ENCODE data around the gene BIN2.

Gene BIN2

DNA sequence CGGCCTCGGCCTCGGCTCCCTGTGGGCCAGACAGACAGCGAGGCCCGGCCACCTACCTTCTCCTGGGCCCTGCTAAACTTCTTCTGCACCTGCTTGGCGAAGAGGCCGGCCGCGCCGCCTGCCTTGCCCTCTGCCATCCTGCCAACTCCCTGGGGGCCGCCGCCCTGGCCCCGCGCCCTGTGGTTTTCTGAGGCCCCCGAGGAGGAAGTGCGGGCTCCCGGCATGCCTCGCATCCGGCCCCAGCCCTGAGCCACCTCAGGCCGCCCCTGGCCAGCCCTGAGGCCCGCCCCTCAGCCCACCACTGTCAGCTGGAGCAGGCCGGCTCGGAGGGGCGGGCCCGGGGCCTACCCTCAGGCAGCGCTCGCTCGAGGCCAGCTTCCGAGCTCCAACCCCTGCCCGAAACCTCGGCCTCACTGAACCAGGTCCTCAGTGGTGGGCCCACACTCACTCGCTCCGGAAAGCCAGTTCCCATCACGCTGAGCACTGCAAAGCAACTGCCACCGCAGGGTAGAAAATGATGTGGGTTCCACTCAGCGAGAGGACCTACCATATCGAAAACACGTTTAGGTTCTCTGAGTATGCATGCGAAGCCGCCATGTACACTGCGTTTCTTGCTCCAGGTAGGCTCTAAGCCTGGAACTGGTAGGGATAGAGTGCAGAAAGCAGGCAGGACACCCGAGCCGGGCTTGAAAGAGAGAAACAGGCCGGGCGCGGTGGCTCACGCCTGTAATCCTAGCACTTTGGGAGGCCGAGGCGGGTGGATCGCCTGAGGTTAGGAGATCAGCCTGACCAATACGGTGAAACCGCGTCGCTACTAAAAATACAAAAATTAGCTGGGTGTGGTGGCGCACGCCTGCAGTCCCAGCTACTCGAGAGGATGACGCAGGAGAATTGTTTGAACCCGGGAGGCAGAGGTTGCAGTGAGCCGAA, at the start of gene BIN2:
TSS of gene BIN2 (minus strand) at position 209 of the 930 bp plus-strand sequence. CDS start at position 137, 72 bp downstream.
- DNase-seq (ENCODE audit: low spot score): no peak

DNA sequence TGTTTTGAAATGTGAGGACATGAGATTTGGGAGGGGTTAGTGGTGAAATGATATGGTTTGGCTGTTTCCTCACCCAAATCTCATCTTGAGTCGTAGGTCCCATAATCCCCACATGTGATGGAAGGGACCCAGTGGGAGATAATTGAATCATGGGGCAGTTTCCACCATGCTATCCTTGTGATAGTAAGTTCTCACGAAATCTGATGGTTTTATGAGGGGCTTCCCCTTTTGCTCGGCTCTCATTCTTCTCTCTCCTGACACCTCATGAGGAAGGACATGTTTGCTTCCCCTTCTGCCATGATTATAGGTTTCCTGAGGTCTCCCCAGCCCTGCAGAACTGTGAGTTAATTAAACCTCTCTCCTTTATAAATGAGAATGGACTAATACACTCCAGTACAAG, 49.2 kb upstream of the BIN2 start:
- DNase-seq (ENCODE audit: low spot score): no peak

DNA sequence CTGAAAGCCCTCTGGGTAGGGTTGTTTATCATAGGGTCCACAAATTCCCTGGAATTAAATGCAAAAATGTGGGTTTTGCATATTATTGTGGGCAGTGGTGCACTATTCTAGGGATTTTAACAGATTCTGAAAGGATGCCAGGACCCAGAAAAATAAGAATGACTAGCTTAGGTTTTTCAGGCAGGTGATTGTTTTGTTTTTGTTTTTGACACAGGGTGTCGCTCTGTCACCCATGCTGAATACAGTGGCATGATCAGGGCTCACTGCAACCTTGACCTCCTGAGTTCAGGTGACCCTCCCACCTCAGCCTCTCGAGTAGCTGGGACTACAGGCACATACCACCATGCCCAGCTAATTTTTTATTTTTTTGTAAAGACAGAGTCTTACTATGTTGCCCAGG, 48.0 kb upstream of the BIN2 start:
- DNase-seq (ENCODE audit: low spot score): no peak

DNA sequence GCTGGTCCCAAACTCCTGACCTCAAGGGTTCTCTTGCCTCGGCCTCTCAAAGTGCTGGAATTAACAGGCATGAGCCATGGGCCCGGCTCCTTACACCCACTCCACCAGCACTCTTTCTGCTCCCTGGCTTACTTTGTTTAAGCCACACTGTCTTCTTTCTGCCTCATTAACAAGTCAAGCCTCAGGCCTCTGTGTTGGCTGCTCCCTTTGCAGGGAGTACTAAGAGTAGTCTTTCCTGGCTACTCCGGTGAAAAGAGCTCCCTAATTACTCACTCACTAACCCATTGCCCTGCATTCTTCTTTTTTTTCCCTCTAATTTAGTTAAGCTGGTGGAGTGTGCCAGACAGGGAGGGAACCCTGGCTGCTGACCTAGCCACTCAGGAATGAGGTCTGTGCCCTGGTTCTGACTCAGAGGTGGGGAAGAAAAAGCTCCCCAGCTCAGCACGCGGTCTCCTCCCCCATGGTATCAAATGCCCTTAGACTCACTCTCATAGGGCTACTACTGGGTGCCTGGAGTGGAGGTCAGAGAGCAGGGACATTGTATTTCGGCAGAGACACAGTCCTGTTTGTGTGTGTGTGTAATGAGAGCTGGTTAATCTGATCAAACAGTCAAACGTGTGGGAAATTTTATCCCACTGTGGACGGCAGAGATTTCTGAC, 47.5 kb upstream of the BIN2 start:
- no peak for DNase-seq (ENCODE audit: low spot score)

DNA sequence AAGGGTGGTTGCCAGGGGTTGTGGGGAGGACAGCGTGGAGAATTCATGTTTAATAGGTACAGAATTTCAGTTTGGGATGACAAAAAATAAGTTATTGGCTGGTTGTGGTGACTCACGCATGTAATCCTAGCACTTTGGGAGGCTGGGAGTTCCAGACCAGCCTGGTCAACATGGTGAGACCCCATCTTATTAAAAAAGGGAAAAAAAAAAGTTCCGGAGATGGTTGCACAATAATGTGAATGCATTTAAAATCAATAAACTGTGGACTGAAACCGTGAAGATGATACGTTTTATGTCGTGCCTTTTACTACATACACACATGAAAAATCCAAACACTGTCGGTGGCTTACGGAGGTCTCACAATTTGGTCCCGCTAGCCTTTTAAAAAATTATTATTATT, 46.7 kb upstream of the BIN2 start:
- no peak for DNase-seq (ENCODE audit: low spot score)

DNA sequence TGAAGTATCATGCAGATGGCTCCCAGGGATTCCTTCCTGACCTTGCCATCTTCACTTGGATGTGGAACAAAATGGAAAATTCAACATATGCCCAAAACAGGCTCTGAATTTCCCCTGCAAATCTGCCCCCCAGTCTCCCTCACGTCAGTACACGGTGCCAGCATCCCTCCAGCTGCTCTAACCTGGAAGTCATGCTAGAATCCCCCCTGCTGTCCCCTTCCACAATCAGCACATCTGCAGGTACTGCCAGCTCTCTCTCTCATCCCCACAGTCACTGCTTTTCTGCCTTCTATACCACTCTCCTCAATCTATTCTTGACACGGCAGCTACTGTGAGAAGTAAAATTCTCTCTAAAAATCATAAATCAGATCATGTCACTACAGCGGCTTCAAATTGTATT, 45.6 kb upstream of the BIN2 start:
- DNase-seq (ENCODE audit: low spot score): no peak

DNA sequence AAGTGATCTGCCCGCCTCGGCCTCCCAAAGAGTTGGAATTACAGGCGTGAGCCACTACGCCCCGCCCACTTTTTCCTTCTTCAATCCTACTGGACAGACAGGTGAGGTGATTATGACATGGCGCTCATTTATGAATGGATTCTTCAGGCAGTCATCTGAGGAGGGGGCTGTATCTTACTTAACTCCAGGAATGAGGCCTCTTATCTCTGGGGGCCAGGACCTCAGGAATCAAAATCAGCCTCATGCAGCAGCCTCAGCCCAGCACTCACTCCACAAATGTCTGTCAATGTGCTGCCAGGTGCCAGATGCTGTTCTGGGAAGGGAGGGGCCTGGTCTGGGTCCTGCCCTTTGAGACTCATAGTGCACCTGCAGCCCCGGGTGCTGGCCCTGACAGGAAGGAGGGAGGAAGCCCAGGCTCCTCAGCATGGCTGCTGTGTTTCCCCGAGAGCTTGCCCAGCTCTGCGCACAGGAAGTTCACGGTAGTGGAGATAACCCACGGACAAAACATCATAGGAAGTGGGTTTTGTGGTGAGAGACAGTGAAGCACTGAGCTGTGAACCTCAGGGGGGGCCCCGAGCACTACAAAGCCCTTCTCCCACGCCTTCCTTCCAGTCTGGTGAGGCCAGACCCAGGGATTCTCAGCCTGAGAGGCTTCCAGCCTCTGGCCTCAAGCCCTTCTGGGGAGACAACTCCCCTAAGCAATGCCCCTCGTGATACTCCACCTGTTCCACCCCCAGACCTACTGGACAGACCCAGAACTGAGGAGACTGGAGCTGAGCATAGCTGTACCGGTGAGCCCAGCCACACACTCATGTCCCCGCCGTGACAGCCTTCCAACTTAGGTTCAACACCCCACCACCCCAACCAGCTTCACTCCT, 44.9 kb upstream of the BIN2 start:
- DNase-seq (ENCODE audit: low spot score): no peak

DNA sequence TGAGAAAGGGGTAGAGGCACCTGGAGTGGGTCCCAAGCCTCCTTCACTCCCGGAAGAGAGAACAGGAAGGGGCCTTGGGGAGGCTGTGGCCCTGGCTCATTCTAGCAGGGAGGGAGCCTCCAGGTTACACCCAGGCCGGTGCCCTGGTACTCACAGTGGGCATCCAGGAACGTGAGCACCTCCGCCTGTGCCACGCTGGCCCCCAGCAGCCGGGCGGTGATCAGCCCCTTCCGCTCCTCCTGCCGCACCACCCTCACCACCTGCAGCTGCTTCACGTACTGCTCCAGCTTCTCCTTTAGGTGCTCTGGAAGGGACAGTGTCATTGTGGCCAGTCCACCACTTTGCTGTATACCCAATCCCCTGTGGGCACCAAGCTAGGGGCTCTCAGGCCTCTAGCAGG, 41.3 kb upstream of the BIN2 start:
- DNase-seq (ENCODE audit: low spot score): no peak

DNA sequence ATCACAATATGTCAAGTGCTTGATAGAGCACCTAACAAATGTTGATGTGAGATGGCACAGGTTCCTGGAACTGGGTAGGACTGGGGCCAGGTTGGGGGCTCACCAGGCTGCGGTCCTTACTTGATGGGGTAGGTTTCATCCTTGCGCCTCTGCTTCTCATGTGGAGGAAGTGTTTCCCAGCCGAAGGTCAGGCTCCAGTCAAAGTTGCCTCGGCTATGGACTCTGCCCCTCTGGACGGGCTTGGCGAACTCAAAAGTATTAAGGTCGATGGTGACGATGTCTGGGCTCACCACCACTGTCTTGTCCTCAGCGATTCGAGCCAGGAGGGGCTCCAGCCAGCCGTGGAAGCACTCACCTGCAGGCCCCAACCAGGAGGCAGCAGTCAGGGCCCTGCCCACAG, 40.0 kb upstream of the BIN2 start:
- DNase-seq (ENCODE audit: low spot score): no peak

DNA sequence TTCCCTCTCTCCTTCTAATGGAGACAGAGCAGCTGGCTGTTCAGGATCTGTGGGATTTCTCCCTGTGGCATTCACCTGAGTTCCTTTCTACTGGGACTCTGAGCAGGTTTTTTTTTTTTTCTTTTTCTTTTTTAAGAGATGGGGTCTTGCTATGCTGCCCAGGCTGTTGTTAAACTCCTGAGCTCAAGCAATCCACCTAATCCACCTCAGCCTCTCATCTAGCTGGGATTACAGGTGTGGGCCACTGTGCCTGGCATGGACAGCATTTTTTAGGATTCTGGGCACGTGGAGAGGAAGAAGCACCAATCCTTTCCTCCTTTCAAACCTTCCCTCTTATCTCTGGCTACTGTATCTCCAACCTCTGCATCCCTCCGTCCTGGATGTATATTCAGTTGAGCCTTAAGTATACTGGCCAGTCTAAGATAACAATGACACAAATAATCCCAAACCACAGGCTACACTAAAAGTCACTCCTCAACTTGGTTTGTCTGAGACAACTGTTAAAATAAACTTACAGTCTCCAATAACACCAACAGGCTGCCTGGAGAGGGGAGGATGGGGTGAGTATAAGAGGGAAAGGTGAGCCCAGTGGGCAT, 38.9 kb upstream of the BIN2 start:
- no peak for DNase-seq (ENCODE audit: low spot score)

DNA sequence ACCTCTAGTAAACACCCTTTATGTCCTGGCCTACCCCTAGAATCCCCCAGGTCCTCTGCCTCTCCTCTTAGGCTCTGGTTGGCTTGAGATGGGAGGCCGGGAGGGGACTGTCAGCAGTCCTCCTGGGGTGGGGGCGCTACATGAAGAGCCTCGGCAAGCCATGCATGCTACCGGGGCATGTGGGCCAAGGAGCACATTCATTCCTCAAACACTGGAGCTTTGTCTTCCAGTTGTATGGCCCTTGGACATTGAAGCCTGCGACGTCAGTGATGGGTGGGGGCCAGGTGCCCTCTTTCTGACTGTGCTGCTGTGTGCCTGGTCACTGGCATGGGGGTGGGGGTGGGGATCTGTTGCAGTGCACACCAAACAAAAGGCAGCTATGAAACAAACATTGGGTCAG, 38.3 kb upstream of the BIN2 start:
- DNase-seq (ENCODE audit: low spot score): no peak

DNA sequence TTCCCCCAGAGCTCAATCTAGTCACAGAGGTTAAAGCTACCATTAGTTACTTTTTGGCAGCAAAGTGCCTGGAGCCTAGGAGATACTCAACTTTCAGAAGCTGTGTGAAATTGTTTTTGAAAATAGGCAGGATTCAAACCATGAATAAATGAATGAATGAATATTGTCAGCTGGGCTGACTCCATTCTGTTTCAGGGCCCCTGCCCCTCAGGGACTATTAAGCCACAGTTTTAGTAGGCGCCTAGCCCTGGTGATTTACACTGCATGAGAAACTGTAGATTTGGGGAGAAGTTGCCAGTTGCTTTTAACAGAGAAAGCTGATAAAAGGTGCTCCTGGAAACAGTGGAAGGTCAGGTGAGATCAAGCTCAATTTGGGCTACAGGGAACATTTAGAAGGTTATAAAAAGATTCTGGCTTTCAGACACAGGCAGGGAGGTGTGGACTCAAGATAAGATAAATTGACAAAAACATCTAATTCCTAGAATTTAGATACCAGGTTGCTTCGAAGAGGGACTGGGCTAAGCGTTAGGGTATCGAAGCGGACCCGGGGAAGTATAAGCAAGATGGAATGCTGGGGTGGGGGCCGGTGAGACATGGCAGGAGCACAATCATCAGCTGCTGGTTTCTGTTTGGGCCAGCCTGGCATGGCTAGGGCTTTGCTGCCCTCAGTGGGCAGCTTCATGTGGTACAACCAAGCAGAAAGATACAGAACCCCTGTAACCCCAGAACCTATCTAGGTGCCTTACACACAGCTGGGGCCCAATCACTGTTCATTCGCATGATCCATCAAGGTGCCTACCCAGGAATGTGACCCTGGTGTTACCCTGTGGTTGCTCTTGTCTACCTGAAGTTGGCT, 37.4 kb upstream of the BIN2 start:
- no peak for DNase-seq (ENCODE audit: low spot score)

DNA sequence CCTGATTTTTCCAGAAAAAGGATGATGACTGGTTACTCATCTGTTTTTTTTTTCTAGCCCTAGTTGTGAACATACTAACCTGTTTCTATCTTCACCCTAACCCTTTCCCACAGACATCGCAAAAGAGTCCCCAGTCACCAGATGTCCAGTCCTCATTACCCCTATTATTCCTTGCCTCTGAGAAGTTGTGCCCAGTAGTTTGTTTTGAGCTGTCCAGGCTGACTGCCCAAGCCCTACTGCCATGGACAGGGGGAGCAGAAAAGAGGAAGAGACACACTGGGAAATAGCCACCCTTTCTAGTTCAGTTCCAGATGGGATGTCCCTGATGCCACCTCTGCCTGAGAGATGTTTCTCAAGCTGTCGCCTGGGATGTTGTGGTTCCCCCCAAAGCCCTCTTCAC, 36.3 kb upstream of the BIN2 start:
- DNase-seq (ENCODE audit: low spot score): no peak

DNA sequence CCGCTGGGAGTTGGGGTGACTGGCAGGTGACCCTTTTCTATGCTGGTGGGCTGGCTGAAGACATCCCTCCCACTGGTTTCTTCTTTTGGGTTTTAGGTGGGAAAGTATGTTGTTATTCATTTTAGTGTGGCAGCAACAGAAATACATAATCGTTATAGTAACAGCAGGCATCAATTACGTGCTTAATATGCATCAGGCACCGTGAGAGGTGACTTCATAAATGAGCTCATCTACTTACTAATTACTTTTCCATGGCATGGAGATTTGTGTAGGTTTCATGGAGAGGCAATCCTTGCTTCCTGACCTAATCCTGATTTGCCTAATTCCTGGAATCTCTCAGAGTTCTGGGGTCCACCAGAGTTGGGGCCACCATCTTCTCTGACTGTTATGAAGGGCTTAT, 35.9 kb upstream of the BIN2 start:
- DNase-seq (ENCODE audit: low spot score): no peak

DNA sequence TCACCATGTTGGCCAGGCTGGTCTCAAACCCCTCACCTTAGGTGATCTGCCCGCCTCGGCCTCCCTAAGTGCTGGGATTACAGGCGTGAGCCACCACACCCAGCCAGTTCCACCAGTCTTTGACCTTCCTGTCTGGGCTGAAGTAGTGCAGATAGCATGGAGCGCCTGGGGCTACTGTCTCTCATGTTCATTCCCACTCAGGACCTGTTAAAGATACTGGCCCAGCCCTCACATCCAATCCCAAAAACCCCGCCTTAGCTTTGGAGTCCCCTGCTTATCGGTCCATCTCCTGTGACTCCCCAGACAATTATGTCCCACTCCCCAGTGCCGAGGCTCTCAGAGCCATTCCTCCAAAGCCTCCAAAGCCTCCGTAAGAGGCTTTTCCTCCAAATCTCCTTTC, 34.5 kb upstream of the BIN2 start:
- no peak for DNase-seq (ENCODE audit: low spot score)

DNA sequence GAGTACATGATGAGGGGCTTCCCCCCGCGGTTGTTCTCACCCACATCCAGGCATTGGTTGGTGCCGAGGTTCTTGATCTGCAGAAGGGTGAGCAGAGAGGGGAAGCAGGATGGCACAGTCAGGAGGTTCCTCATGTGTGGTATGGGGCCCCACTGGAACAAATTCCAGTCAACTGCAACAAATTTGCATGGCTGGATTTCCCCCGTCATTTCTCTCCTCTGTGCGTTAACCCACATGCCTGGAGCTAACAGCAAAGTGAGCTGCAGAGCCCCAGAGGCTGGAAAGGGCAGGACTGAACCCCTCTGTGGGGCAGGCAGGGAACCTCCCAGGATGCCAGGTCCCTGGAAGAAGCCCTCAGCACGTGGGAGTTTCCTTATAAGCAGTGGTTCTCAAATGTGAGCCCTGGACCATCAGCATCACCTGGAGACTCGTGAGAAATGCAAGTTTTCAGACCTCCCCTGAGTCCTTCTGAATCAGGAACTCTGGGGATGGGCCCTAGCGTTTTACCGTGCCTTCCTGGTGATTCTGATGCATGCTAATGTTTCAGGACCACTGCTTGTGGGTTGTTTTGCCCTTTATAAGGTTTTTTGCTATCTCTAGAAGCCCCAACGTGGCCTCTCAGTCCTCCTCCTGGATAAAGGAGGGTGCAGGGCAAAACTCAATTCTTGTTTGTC, 33.5 kb upstream of the BIN2 start:
- DNase-seq (ENCODE audit: low spot score): no peak

DNA sequence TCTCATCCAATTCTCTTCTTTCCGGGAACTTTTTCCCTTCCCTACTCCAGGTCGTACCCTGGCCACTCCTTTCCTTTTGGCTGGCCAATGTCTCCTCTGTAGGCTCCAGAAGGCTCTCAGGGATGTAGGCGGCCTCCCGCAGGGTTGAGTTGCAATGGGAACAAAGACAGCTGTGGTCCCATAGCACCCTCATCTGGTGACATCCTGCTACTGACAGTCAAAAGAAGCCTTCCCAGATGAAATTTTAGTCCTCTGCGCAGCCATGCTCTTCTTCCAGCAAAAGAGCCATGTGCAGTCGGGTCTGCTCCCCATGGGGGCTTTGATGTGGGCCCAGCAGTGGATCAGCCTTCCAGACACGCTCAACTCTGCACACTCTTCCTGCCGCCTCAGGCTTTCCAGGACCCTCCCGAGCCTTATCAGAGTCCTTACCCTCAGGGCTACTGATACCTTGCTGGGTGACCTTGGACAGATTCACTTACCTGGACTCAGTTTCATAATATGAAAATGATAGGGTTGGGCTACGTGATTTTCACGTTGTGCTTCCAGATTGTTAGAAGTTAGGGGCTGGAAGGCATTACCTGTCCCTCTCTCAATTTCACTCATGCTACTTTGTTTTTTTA, 28.0 kb upstream of the BIN2 start:
- DNase-seq (ENCODE audit: low spot score): peak; percentile 85

DNA sequence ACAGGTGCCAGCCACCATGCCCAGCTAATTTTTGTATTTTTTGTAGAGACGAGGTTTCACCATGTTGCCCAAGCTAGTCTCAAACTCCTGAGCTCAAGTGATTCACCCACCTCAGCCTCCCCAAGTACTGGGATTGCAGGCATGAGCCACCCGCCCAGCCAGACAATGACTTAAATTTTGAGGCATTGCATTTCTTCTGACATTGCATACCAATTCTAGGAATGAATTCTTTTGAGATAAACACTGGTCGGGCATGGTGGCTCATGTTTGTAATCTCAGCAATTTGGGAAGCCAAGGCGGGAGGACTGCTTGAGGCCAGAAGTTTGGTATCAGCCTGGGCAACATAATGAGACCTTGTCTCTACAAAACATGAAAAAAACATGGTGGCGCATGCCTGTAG, 25.1 kb upstream of the BIN2 start:
- DNase-seq (ENCODE audit: low spot score): no peak

DNA sequence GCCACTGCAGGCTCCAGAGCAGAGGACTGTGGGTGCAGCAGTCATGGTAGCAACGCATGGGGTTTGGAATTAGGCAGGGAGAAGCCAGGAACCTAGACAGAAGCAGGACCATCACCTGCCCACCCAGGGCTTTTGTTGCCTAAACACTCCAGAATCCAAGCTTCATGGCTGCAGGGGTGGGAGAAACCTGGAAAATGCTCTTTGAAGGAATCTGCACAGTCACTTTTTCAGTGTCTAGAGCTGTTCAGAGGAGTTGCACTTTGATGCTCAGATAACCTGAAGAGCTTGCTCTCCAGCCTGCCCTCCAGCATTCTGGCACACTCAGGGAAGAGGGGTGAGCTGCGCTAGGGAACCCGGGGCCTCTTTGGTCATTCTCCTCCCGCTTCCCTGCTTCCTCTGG, 24.1 kb upstream of the BIN2 start:
- DNase-seq (ENCODE audit: low spot score): no peak

DNA sequence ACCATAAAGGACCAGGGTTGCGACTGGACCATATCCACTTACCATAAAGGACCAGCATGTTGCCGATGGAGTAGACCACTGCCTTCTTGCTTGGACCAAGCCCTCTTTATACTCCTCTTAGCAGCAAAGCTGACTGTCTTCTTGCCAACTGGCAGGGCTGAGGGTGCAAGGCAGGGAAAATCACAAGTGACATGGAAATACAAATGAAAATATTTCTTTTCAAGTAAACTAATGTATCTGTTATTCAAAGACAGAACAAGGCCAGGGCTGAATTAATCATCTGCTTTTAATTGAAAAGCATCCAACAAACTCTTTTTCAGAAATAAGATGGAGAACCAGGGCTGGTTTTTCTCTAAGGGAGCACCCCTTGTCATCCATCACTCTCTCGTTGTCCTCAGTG, 22.6 kb upstream of the BIN2 start, which contains the start of gene CELA1:
TSS of gene CELA1 (minus strand) at position 99 of the 400 bp plus-strand sequence. CDS start at position 58, 41 bp downstream.
- DNase-seq (ENCODE audit: low spot score): no peak
